GM18511 (cell line): Measurements from ENCODE around the gene RTF2.
A peak's percentile ranks its signal among the peaks of the same experiment; 100 is the strongest.

Experiments used
- ATAC-seq: cut with Tn5 transposase; IDR thresholded peaks from one replicate; pipeline ENCODE4 v1.9.1; 2021; ENCODE audit warnings: mild to moderate bottlenecking, moderate library complexity; ENCODE audit not compliant: unreplicated experiment

RTF2 gene

GRCh38 chr20:56437196-56437960 lies 31.0 kb upstream of the RTF2 start:
- ATAC-seq = no peak

DNA sequence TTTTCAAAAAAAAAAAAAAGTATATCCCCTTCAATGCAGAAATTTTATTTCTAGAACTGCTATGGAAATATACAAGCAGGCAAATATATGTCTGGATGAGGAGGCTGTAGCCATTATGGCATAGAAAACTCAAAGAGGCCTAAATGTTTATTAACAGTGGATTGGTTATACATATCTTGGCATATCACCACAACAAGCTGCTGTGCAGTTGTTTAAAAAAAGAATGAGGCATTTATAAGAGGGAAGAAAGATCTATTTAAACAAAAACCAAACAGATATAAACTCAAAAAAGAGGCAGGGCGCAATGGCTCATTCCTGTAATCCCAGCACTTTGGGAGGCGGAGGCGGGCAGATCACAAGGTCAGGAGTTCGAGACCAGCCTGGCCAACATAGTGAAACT lies 30.1 kb upstream of the RTF2 start:
- ATAC-seq = no peak

GRCh38 chr20:56439771-56440291 lies 28.6 kb upstream of the RTF2 start:
- ATAC-seq = peak; percentile 23

GRCh38 chr20:56440346-56441007 lies 27.9 kb upstream of the RTF2 start:
- ATAC-seq = peak; percentile 82

- no peak for ATAC-seq
Measured at GRCh38 chr20:56442389-56443365, 25.8 kb upstream of the RTF2 start.

DNA sequence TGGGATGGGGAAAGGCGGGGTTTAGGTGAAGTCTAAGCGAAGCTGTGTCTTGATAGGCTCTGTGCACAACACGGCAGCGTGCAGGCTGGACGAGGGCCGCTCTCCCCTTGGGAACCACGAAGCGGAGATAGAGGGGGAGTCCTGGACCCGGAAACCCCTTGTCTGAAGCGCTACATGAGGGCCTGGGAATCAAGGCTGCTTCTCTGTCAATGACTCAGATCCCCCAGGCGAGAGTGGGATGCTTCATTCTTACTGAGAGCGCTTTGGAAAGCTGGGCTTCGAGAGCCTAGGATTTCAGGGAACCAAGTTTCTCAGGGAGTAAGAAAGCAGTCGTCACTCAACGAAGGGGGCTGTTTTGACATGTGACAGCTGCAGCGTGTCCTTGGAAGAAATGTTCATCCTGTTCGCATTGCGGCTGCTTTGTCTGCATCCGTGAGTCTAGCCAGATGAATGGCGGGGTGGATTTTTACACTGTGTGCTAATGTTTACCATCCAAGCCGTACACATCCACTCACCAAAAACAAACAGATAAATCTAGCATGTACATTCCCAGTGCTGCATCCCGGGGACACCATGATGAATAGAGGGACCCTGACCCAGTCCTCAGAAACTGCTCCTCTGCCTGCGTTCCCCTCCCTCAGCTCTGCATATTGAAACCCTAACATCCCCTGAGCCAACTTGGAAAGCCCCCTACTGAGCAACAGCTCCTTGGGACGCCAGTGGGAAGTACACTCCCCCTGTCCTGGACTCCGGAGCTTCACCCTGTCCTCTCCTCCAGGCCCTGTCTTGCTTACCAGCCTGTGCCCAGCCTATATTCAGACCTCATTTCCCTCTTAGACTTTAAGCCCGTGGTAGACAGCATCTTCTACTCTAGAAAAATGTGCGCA lies 24.5 kb upstream of the RTF2 start:
- ATAC-seq = no peak

DNA sequence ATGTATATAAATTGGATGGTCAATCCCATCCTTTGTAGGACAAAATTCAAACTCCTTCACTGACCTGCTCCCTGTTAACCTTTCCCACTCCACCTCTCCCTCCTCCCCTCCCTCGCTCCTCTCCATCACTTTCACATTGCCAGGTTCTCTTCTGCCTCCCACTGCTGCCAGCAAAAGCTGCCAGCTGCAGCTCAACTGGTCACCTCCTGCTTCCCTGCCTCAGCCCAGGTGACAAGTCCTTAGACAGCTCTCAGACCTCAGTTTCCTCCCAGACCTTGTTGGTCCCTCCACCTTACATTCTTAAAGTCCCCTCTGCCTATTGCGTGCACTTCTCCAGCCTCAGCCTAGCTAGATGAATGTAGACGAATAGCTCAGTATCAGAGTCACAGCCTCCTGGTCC lies 23.3 kb upstream of the RTF2 start:
- ATAC-seq = no peak

DNA sequence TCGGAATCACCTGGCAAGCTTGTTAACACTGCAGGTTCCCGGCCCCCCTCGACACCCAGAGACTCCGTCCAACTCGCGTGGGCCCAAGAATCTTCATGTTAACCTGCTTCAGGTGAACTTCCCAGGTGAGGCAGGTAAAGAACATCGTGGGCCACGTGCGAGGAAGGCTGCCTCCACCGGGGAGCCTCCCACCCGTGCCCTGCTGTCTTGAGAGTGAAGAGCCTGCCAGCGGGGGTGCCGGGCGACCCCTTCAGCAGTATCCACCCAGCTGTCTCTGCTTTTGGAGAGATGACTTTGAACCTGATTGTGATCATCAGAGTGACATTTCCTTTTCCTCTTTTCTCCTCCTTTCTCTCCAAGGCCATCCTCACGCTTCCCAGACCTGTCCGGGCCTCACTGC lies 22.9 kb upstream of the RTF2 start:
- ATAC-seq = no peak

GRCh38 chr20:56447227-56447626 lies 21.2 kb upstream of the RTF2 start:
- no peak for ATAC-seq

DNA sequence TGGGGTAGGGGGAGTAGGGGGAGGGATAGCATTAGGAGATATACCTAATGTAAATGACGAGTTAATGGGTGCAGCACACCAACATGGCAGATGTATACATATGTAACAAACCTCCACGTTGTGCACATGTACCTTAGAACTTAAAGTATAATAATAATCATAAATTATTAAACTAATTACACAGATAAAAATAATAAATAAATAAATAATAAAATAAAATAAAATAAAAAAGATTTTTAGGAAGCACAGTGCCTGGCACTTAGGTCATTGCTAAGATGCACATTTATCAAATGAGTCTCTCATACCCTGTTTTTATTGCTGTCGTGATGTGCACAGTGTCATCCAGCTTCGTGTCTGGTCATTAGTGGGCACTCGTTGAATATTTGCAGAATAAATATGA lies 19.0 kb upstream of the RTF2 start:
- ATAC-seq = no peak

GRCh38 chr20:56451056-56451765 lies 17.2 kb upstream of the RTF2 start:
- no peak for ATAC-seq

DNA sequence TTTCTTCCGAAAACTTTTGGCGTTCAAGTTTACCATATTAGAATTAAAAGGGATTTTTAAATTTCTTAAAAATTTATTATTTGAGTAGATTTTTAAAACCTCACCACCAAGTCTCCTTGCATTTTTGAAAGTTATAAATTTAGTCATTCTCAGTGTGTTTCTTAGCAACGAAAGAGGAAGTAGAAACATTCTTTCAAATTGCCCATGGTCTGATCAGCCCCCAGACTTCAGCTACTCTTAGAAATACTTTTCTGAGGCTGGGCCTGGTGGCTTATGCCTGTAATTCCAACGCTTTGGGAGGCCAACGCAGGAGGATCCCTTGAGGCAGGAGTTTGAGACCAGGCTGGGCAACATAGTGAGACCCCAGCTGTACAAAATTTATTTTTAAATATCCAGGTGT lies 15.1 kb upstream of the RTF2 start:
- ATAC-seq = peak; percentile 79

- ATAC-seq = peak; percentile 84
Measured at GRCh38 chr20:56454754-56455153, 13.7 kb upstream of the RTF2 start.

DNA sequence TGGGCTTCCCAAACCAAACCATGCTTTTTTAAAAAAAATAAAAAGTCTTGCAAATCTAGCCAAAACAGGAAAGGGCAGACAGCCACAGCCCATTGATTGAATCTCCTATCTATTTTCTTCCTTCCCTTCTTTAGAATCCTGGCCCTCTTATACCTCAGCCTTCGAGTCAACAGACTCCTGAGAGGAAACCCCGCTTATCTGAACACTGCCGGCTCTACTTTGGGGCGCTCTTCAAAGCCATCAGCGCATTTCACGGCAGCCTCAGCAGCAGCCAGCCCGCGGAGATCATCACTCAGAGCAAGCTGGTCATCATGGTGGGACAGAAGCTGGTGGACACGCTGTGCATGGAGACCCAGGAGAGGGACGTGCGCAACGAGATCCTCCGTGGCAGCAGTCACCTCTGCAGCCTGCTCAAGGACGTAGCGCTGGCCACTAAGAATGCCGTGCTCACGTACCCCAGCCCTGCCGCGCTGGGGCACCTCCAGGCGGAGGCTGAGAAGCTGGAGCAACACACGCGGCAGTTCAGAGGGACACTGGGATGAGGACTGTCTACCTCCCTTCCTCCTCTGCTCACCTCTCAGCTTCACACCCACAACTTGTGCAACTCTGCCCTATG lies 10.1 kb upstream of the RTF2 start:
- ATAC-seq = no peak

DNA sequence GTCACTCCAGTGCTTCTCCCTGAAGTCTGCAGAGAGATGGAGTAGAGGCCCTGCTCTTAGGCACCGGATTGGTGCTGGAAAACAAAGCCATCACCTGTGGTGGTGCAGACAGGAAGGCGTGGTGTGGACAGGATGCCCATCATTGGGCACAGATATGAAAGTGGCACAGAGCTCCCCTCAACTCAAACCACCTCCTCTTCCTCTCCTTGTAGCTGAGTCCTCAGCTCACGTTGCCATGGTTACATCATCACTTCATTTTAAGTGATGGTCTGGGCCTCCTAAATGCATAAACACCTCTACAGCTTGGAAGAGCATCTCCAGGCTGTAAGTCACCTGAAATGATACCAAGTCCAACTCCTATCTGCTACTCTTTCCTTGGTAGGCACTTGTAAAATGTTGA lies 8.0 kb upstream of the RTF2 start:
- no peak for ATAC-seq

DNA sequence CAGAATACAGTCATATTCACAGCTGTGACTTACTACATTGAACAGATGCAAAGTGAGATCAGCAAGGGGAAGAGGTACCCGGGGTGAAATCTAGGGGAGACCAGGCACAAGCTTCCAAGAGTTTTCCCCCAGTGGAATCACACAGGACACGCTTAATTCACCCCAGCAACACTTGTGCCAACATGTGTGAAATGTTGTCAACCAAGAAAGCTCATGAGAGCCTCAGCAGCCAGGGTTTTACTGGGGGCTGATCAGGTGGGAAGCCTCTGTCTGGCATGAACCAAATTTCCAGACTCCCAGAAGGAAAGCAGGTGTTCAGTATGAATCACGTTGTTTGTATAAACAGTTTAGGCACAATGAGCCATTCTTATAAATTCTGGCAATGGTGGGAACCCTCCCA lies 6.9 kb upstream of the RTF2 start:
- no peak for ATAC-seq

GRCh38 chr20:56463428-56463827 lies 5.0 kb upstream of the RTF2 start:
- no peak for ATAC-seq

DNA sequence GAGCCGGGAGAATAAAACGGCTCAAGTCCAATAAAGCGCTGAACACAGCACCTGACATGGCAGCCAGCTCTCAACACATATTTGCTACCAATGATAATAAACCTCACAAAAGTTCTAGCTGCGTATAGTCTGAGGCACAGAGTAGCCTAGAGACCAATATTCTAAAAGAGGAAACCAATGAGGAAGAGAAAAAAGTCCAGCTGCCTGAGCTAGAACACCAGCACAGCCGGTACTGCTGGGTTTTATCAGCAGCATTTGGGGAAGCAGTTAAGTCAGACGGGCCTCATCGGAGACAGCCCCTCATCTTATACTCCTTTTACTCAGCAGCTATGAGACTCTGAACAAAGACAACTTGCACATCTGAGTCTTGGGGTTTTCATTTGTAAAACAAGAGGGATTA lies 2.4 kb upstream of the RTF2 start:
- peak; percentile 51 for ATAC-seq

GRCh38 chr20:56467968-56468315 lies 485 bp upstream of the RTF2 start:
- ATAC-seq = no peak
